ENCODE results near the gene TMEM209.
"Not testable (repeated sequence)": the region's sequence is repeated elsewhere in the genome, so short reads cannot be mapped to it uniquely, and the experiment has no call there.

TMEM209 gene

DNA sequence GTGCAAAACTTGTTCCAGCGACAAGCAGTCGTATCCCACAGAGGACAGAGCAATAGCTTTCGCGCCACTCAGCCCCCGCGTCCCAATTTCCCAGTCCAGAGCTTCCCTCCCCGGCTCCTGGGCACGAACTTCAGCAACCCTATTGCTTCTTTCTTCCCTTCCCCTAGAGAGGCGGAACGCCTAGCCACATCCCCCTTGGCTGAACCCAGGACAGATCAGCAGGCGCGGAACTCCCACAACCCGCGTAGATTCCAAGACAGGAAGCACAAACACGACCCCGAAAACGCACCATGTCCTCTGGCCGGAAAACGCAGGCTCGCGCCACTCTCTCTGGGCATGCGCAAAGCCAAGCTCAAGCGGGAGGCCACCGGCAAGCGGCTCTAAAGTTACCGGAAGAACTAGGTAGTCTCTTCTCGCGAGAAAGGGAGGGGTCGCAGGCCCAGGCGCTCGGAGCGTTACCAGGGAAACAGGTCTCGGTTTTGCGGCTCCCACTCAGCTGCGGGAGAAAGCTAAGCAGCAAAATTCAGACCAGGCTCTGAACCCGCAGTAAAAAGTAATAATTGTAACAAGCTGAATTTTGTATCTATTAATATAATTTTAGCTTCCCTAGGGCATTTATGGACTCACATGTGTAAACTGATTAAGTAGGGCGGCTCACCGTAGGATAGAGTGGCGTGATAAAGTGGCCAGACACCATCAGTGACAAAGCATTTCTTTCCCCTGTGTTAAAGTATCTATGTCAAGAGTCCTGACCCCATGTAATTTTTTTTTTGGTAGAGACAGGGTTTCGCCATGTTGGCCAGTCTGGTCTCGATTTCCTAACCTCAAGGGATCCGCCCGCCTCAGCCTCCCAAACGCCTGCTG is at the start of gene TMEM209:
Gene TMEM209 (minus strand): TSS at position 323 of the 864 bp plus-strand sequence. CDS start 31 bp downstream, at position 292.
- Histone ChIP-seq H3K27me3 (ENCODE audit: control insufficient read depth in 5 of 5, insufficient read depth in 4 of 5, low read length in 5 of 5) (no peaks in the 10 kb centered on the region), H3K27ac (ENCODE audit: low read depth, low read length) (peak within 1 kb of the TSS; percentile 84), H3K9ac (ENCODE audit: low read length in 5 of 5) (peak within 1 kb of the TSS; percentile 69 to 96 (median 92)), H3K4me1 (ENCODE audit: control insufficient read depth in 5 of 5, insufficient read depth in 5 of 5, low read length in 5 of 5) (peaks cover 0 to 12% (median 9%) of the 10 kb centered on the region in 5 donors), H3K4me3 (ENCODE audit: low read depth in 1 of 5, low read length in 5 of 5) (peak within 1 kb of the TSS; percentile 78 to 98 (median 90)), H3K36me3 (ENCODE audit: control insufficient read depth in 5 of 5, insufficient read depth in 5 of 5, low read length in 5 of 5) (peaks cover 12 to 26% (median 18%) of the 10 kb centered on the region in 5 donors), H3K9me3 (ENCODE audit: control insufficient read depth in 5 of 5, low read length in 5 of 5) (no peaks in the 10 kb centered on the region)

DNA sequence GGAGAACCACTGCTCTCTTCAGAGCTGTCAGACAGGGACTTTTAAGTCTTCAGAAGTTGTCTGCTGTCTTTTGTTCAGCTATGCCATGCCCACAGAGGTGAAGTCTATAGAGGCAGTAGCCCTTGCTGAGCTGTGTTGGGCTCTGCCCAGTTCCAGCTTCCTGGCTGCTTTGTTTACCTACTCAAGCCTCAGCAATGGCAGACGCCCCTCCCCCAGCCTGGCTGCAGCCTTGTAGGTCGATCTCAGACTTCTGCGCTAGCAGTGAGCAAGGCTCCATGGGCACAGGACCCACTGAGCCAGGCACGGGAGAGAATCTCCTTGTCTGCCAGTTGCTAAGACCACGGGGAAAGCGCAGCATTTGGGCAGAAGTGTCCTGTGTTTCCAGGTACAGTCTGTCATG is 49.3 kb upstream of the TMEM209 start:
- H3K9ac ChIP-seq (ENCODE audit: low read length in 5 of 5): no peak overlapping the region
- H3K27me3 ChIP-seq (ENCODE audit: control insufficient read depth in 5 of 5, insufficient read depth in 4 of 5, low read length in 5 of 5): no peaks in the 10 kb centered on the region
- no peak overlapping the region for H3K4me3 ChIP-seq (ENCODE audit: low read depth in 1 of 5, low read length in 5 of 5)
- H3K27ac ChIP-seq (ENCODE audit: low read depth, low read length): no peak overlapping the region
- H3K9me3 ChIP-seq (ENCODE audit: control insufficient read depth in 5 of 5, low read length in 5 of 5): peaks cover 3 to 26% (median 21%) of the 10 kb centered on the region in 5 donors
- H3K4me1 ChIP-seq (ENCODE audit: control insufficient read depth in 5 of 5, insufficient read depth in 5 of 5, low read length in 5 of 5): no peaks in the 10 kb centered on the region
- H3K36me3 ChIP-seq (ENCODE audit: control insufficient read depth in 5 of 5, insufficient read depth in 5 of 5, low read length in 5 of 5): no peaks in the 10 kb centered on the region

DNA sequence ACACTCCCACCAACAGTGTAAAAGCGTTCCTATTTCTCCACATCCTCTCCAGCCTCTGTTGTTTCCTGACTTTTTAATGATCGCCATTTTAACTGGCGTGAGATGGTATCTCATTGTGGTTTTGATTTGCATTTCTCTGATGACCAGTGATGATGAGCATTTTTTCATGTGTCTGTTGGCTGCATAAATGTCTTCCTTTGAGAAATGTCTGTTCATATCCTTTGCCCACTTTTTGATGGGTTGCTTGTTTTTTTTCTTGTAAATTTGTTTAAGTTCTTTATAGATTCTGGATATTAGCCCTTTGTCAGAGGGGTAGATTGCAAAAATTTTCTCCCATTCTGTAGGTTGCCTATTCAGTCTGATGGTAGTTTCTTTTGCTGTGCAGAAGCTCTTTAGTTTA is 44.4 kb upstream of the TMEM209 start:
- not testable (repeated sequence) for H3K4me3 ChIP-seq (ENCODE audit: low read depth in 1 of 5, low read length in 5 of 5); H3K27ac ChIP-seq (ENCODE audit: low read depth, low read length); H3K4me1 ChIP-seq (ENCODE audit: control insufficient read depth in 5 of 5, insufficient read depth in 5 of 5, low read length in 5 of 5); H3K27me3 ChIP-seq (ENCODE audit: control insufficient read depth in 5 of 5, insufficient read depth in 4 of 5, low read length in 5 of 5); H3K9me3 ChIP-seq (ENCODE audit: control insufficient read depth in 5 of 5, low read length in 5 of 5); H3K9ac ChIP-seq (ENCODE audit: low read length in 5 of 5); H3K36me3 ChIP-seq (ENCODE audit: control insufficient read depth in 5 of 5, insufficient read depth in 5 of 5, low read length in 5 of 5)

DNA sequence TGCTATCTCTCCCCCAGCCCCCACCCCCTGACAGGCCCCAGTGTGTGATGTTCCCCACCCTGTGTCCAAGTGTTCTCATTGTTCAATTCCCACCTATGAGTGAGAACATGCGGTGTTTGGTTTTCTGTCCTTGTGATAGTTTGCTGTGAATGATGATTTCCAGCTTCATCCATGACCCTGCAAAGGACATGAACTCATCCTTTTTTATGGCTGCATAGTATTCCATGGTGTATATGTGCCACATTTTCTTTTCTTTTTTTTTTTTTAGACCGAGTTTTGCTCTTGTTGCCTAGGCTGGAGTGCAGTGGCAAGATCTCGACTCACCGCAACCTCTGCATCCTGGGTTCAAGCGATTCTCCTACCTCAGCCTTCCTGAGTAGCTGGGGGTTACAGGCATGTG is 43.6 kb upstream of the TMEM209 start:
- H3K4me1 ChIP-seq (ENCODE audit: control insufficient read depth in 5 of 5, insufficient read depth in 5 of 5, low read length in 5 of 5): not testable (repeated sequence)

DNA sequence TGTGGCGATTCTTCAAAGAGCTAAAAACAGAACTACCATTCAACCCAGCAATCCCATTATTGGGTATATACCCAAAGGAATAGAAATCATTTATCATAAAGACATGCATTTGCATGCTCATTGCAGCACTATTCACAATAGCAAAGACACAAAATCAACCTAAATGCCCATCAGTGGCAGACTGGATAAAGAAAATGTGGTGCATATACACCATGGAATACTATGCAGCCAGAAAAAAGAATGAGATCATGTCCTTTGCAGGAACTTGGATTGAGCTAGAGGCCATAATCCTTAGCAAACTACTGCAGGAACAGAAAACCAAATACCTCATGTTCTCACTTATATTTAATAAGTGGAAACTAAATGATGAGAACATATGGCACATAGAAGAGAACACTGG is 41.3 kb upstream of the TMEM209 start:
- H3K9me3 ChIP-seq (ENCODE audit: control insufficient read depth in 5 of 5, low read length in 5 of 5); H3K36me3 ChIP-seq (ENCODE audit: control insufficient read depth in 5 of 5, insufficient read depth in 5 of 5, low read length in 5 of 5); H3K4me3 ChIP-seq (ENCODE audit: low read depth in 1 of 5, low read length in 5 of 5); H3K9ac ChIP-seq (ENCODE audit: low read length in 5 of 5); H3K27me3 ChIP-seq (ENCODE audit: control insufficient read depth in 5 of 5, insufficient read depth in 4 of 5, low read length in 5 of 5); H3K27ac ChIP-seq (ENCODE audit: low read depth, low read length); H3K4me1 ChIP-seq (ENCODE audit: control insufficient read depth in 5 of 5, insufficient read depth in 5 of 5, low read length in 5 of 5): not testable (repeated sequence)

More for the DNA sequence above, 43.6 kb upstream of the TMEM209 start:
- H3K27ac ChIP-seq (ENCODE audit: low read depth, low read length); H3K27me3 ChIP-seq (ENCODE audit: control insufficient read depth in 5 of 5, insufficient read depth in 4 of 5, low read length in 5 of 5); H3K4me3 ChIP-seq (ENCODE audit: low read depth in 1 of 5, low read length in 5 of 5); H3K9ac ChIP-seq (ENCODE audit: low read length in 5 of 5); H3K9me3 ChIP-seq (ENCODE audit: control insufficient read depth in 5 of 5, low read length in 5 of 5); H3K36me3 ChIP-seq (ENCODE audit: control insufficient read depth in 5 of 5, insufficient read depth in 5 of 5, low read length in 5 of 5): not testable (repeated sequence)

DNA sequence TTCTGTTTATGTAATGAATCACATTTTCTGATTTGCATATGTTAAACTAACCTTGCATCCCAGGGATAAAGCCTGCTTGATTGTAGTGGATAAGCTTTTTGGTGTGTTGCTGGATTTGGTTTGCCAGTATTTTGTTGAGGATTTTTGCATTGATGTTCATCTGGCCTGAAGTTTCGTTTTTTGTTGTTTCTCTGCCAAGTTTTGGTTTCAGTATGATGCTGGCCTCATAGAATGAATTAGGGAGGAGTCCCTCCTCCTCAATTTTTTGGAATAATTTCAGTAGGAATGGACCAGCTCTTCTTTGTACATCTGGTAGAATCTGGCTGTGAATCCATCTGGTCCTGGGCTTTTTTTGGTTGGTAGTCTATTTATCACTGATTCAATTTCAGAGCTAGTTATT is 38.3 kb upstream of the TMEM209 start:
- H3K9me3 ChIP-seq (ENCODE audit: control insufficient read depth in 5 of 5, low read length in 5 of 5); H3K9ac ChIP-seq (ENCODE audit: low read length in 5 of 5); H3K36me3 ChIP-seq (ENCODE audit: control insufficient read depth in 5 of 5, insufficient read depth in 5 of 5, low read length in 5 of 5); H3K27me3 ChIP-seq (ENCODE audit: control insufficient read depth in 5 of 5, insufficient read depth in 4 of 5, low read length in 5 of 5); H3K4me3 ChIP-seq (ENCODE audit: low read depth in 1 of 5, low read length in 5 of 5); H3K4me1 ChIP-seq (ENCODE audit: control insufficient read depth in 5 of 5, insufficient read depth in 5 of 5, low read length in 5 of 5); H3K27ac ChIP-seq (ENCODE audit: low read depth, low read length): not testable (repeated sequence)

DNA sequence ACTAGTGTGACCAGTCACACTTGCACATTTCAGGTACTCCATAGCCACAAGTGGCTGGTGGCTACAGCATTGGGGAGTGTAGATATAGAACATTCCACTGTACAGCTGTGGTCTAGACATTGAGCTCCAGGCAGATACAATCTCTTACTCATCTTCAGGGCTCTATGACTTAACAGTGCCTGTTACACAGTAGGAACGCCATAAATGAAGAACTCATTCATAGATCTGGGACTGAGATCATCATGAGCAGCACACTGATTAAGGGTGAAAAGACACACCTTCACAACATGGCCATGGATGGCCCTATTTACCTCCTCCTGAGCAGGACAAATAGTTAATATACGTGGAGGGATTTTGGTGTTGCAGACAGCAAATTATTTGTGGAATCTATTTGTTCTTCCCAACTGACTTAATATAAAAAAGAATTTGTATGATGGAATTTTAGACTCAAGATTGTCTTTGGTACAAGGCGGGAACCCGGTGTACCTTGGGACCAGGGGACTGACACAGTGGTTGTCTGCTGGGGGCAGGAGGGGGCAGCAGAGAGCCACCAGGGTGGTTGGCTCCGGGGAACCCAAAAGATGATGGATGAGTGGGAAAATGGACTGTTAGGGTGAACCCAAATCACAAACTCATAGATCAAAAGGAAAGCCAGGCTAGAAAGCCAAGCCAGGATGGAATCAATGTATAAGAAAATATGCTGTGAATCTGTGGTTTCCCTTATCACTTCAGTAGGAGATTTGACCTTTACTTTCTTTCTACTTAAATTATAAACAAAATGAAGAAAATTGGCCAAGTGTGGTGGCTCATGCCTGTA is 37.2 kb upstream of the TMEM209 start:
- no peak overlapping the region for H3K9ac ChIP-seq (ENCODE audit: low read length in 5 of 5)
- no peaks in the 10 kb centered on the region for H3K4me1 ChIP-seq (ENCODE audit: control insufficient read depth in 5 of 5, insufficient read depth in 5 of 5, low read length in 5 of 5)
- no peaks in the 10 kb centered on the region for H3K9me3 ChIP-seq (ENCODE audit: control insufficient read depth in 5 of 5, low read length in 5 of 5)
- no peaks in the 10 kb centered on the region for H3K36me3 ChIP-seq (ENCODE audit: control insufficient read depth in 5 of 5, insufficient read depth in 5 of 5, low read length in 5 of 5)
- H3K27me3 ChIP-seq (ENCODE audit: control insufficient read depth in 5 of 5, insufficient read depth in 4 of 5, low read length in 5 of 5): no peaks in the 10 kb centered on the region
- no peak overlapping the region for H3K27ac ChIP-seq (ENCODE audit: low read depth, low read length)
- no peak overlapping the region for H3K4me3 ChIP-seq (ENCODE audit: low read depth in 1 of 5, low read length in 5 of 5)

DNA sequence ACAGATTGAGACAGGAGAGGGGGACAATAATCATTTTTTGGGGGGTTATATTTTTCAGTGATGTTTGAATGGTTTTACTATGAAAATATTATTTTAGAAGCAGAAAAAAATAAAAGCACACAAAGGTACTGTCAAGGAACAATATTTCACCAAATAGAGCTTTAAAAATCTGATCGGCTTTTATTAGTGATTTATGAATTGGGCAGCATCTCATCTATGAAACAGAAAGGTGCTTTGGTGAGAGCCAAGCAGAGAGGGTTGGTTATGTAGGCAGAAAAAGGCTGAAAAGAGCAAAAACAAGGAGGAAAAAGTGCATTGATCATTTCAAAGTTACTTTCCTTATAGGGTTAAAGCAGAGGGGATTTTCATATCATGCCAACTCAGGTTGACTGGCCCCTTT is 35.0 kb upstream of the TMEM209 start:
- H3K4me1 ChIP-seq (ENCODE audit: control insufficient read depth in 5 of 5, insufficient read depth in 5 of 5, low read length in 5 of 5): no peaks in the 10 kb centered on the region
- H3K27ac ChIP-seq (ENCODE audit: low read depth, low read length): no peak overlapping the region
- no peaks in the 10 kb centered on the region for H3K36me3 ChIP-seq (ENCODE audit: control insufficient read depth in 5 of 5, insufficient read depth in 5 of 5, low read length in 5 of 5)
- no peak overlapping the region for H3K9ac ChIP-seq (ENCODE audit: low read length in 5 of 5)
- H3K27me3 ChIP-seq (ENCODE audit: control insufficient read depth in 5 of 5, insufficient read depth in 4 of 5, low read length in 5 of 5): no peaks in the 10 kb centered on the region
- no peak overlapping the region for H3K4me3 ChIP-seq (ENCODE audit: low read depth in 1 of 5, low read length in 5 of 5)
- H3K9me3 ChIP-seq (ENCODE audit: control insufficient read depth in 5 of 5, low read length in 5 of 5): no peaks in the 10 kb centered on the region

DNA sequence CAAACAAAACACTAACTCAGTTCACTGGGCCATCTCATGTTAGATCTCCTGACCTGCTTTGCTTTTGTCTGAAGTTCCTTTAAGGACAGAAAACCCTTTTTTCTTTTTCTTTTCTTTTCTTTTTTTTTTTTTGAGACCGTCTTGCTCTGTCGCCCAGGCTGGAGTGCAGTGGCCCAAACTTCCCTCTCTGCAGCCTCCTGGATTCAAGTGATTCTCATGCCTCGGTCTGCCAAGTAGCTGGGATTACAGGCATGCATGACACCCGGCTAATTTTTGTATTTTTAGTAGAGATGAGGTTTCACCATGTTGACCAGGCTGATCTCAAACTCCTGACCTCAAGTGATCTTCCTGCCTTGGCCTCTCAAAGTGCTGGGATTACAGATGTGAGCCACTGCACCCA is 31.2 kb upstream of the TMEM209 start:
- not testable (repeated sequence) for H3K9me3 ChIP-seq (ENCODE audit: control insufficient read depth in 5 of 5, low read length in 5 of 5); H3K4me1 ChIP-seq (ENCODE audit: control insufficient read depth in 5 of 5, insufficient read depth in 5 of 5, low read length in 5 of 5); H3K36me3 ChIP-seq (ENCODE audit: control insufficient read depth in 5 of 5, insufficient read depth in 5 of 5, low read length in 5 of 5); H3K4me3 ChIP-seq (ENCODE audit: low read depth in 1 of 5, low read length in 5 of 5); H3K9ac ChIP-seq (ENCODE audit: low read length in 5 of 5); H3K27me3 ChIP-seq (ENCODE audit: control insufficient read depth in 5 of 5, insufficient read depth in 4 of 5, low read length in 5 of 5); H3K27ac ChIP-seq (ENCODE audit: low read depth, low read length)

DNA sequence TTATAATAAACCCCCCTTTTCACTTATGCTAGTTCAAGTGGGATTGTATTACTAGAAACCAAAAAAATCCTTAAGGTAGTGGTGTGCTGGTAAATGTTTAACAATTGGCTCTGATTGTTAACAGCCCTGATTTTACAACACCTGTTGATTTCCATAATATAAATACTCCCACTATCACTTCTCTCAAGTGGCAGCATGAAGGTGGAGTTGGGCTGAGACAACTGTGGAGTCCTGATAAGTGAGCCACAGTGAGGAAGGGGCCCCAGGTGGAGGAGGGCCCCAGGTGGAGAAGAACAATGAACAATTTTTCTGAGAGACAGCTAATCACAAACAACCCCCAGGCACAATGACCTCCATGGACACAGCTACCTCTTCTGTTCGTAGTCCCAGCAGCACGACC is 28.9 kb upstream of the TMEM209 start:
- H3K9me3 ChIP-seq (ENCODE audit: control insufficient read depth in 5 of 5, low read length in 5 of 5): no peaks in the 10 kb centered on the region
- H3K4me1 ChIP-seq (ENCODE audit: control insufficient read depth in 5 of 5, insufficient read depth in 5 of 5, low read length in 5 of 5): no peaks in the 10 kb centered on the region
- no peaks in the 10 kb centered on the region for H3K27me3 ChIP-seq (ENCODE audit: control insufficient read depth in 5 of 5, insufficient read depth in 4 of 5, low read length in 5 of 5)
- H3K9ac ChIP-seq (ENCODE audit: low read length in 5 of 5): no peak overlapping the region
- no peak overlapping the region for H3K4me3 ChIP-seq (ENCODE audit: low read depth in 1 of 5, low read length in 5 of 5)
- no peaks in the 10 kb centered on the region for H3K36me3 ChIP-seq (ENCODE audit: control insufficient read depth in 5 of 5, insufficient read depth in 5 of 5, low read length in 5 of 5)
- no peak overlapping the region for H3K27ac ChIP-seq (ENCODE audit: low read depth, low read length)
